ENCODE data around the gene TFIP11. TPM values are rescaled to one million over a fixed set of nuclear protein-coding genes. Genes with fewer than 3 reads are reported as not detected.

TFIP11 gene
- total RNA-seq, 1 donor from 2014 or later: 11.6 TPM

DNA sequence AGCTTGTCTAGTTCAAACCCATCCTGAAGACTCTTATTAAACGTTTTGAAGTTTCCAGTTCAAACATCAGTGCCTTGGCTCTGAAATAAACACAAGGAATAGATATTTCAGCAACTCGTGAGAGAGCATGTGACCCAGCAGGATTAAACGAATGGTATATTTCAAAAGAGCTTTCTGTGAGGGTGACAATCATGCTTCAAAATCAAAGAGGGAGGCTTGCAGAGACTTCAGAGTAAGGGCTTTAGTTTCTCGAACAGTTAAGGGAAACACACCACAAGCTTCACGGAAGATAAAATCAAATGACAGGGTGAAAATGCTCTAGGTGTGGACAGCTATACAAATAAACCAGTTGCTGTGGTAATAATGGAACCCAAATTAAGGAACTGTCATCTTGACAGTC lies 30.1 kb downstream of the TFIP11 start:
- Histone ChIP-seq H3K27ac (no peak overlapping the region), H3K36me3 (peaks cover 4 to 11% of the 10 kb centered on the region in 2 donors), H3K27me3 (no peaks in the 10 kb centered on the region), H3K4me3 (peak overlapping the region in 1 of 2 donors; percentile 99), H3K9me3 (no peaks in the 10 kb centered on the region), H3K4me1 (peaks cover 6 to 16% of the 10 kb centered on the region in 2 donors)
- TF ChIP-seq CTCF (IDR thresholded peaks at IDR 0.05): no peak
- intact Hi-C loops (cut with DNase I): no loop called here
- no peak for DNase-seq (ENCODE audit: low spot score in 2 of 2)

- Histone ChIP-seq H3K27me3 (no peaks in the 10 kb centered on the region), H3K4me3 (no peak overlapping the region), H3K36me3 (peaks cover 8 to 14% of the 10 kb centered on the region in 2 donors), H3K27ac (no peak overlapping the region), H3K4me1 (peaks cover 6 to 16% of the 10 kb centered on the region in 2 donors), H3K9me3 (no peaks in the 10 kb centered on the region)
- no peak for DNase-seq (ENCODE audit: low spot score in 2 of 2)
- no peak for TF ChIP-seq CTCF (IDR thresholded peaks at IDR 0.05)
- intact Hi-C loops (cut with DNase I): no loop called here
These were observed 30.6 kb downstream of the TFIP11 start for GRCh38 chr22:26481694-26482093.

GRCh38 chr22:26481112-26481693 lies 31.1 kb downstream of the TFIP11 start:
- H3K4me3 ChIP-seq: no peak overlapping the region
- no peaks in the 10 kb centered on the region for H3K9me3 ChIP-seq
- no peak for DNase-seq (ENCODE audit: low spot score in 2 of 2)
- H3K4me1 ChIP-seq: peaks cover 6 to 16% of the 10 kb centered on the region in 2 donors
- intact Hi-C loops (cut with DNase I): no loop called here
- H3K27ac ChIP-seq: no peak overlapping the region
- no peak for TF ChIP-seq CTCF (IDR thresholded peaks at IDR 0.05)
- H3K36me3 ChIP-seq: peaks cover 11 to 19% of the 10 kb centered on the region in 2 donors
- no peaks in the 10 kb centered on the region for H3K27me3 ChIP-seq

DNA sequence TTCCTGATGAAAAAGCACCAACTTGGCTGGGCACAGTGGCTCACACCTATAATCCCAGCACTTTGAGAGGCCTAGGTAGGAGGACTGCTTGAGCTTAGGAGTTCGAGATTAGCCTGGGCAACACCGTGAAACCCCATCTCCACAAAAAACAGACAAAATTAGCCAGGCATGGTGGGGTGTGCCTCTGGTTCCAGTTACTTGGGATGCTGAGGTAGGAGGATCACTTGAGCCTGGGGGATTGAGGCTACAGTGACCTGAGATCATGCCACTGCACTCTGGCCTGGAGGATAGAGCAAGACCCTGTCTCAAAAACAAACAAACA lies 31.7 kb downstream of the TFIP11 start:
- H3K27ac ChIP-seq: no peak overlapping the region
- H3K4me1 ChIP-seq: peaks cover 6 to 16% of the 10 kb centered on the region in 2 donors
- H3K36me3 ChIP-seq: peaks cover 11 to 25% of the 10 kb centered on the region in 2 donors
- intact Hi-C loops (cut with DNase I): no loop called here
- H3K9me3 ChIP-seq: no peaks in the 10 kb centered on the region
- TF ChIP-seq CTCF (IDR thresholded peaks at IDR 0.05): no peak
- H3K27me3 ChIP-seq: no peaks in the 10 kb centered on the region
- no peak overlapping the region for H3K4me3 ChIP-seq
- no peak for DNase-seq (ENCODE audit: low spot score in 2 of 2)

GRCh38 chr22:26479792-26480610 lies 32.3 kb downstream of the TFIP11 start:
- intact Hi-C loops (cut with DNase I): no loop called here

More at GRCh38 chr22:26479792-26480610, 32.3 kb downstream of the TFIP11 start:
- peaks cover 15 to 31% of the 10 kb centered on the region in 2 donors for H3K36me3 ChIP-seq
- H3K4me1 ChIP-seq: peaks cover 6 to 16% of the 10 kb centered on the region in 2 donors
- H3K4me3 ChIP-seq: no peak overlapping the region
- DNase-seq (ENCODE audit: low spot score in 2 of 2): no peak
- H3K9me3 ChIP-seq: no peaks in the 10 kb centered on the region
- no peak overlapping the region for H3K27ac ChIP-seq
- H3K27me3 ChIP-seq: no peaks in the 10 kb centered on the region
- TF ChIP-seq CTCF (IDR thresholded peaks at IDR 0.05): no peak
